ENCODE data around the gene ZNF19.

Gene ZNF19

GRCh38 chr16:71449020-71449419 is 40.1 kb downstream of the ZNF19 start:
- ATAC-seq (ENCODE audit: low read depth) (no peak), DNase-seq (ENCODE audit: low spot score) (no peak)
- TF ChIP-seq, protein P1, sequence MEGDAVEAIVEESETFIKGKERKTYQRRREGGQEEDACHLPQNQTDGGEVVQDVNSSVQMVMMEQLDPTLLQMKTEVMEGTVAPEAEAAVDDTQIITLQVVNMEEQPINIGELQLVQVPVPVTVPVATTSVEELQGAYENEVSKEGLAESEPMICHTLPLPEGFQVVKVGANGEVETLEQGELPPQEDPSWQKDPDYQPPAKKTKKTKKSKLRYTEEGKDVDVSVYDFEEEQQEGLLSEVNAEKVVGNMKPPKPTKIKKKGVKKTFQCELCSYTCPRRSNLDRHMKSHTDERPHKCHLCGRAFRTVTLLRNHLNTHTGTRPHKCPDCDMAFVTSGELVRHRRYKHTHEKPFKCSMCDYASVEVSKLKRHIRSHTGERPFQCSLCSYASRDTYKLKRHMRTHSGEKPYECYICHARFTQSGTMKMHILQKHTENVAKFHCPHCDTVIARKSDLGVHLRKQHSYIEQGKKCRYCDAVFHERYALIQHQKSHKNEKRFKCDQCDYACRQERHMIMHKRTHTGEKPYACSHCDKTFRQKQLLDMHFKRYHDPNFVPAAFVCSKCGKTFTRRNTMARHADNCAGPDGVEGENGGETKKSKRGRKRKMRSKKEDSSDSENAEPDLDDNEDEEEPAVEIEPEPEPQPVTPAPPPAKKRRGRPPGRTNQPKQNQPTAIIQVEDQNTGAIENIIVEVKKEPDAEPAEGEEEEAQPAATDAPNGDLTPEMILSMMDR (IDR thresholded peaks at IDR 0.05; ENCODE audit: poor library complexity, severe bottlenecking), result no peak
- H3K27ac ChIP-seq (ENCODE audit: poor library complexity, severe bottlenecking), result no peak overlapping the region
- peaks cover 43% of the 10 kb centered on the region for H3K9me3 ChIP-seq (ENCODE audit: severe bottlenecking)
- peaks cover 66% of the 10 kb centered on the region for H3K36me3 ChIP-seq (ENCODE audit: low read depth)
- H3K4me3 ChIP-seq (ENCODE audit: severe bottlenecking), result no peak overlapping the region
- no peaks in the 10 kb centered on the region for H3K4me1 ChIP-seq (ENCODE audit: insufficient read depth, poor library complexity, severe bottlenecking)
- H3K27me3 ChIP-seq (ENCODE audit: insufficient read depth, poor library complexity, severe bottlenecking), result no peaks in the 10 kb centered on the region

GRCh38 chr16:71448274-71448866 is 40.8 kb downstream of the ZNF19 start:
- Histone ChIP-seq H3K4me3 (ENCODE audit: severe bottlenecking) (no peak overlapping the region), H3K27ac (ENCODE audit: poor library complexity, severe bottlenecking) (no peak overlapping the region), H3K9me3 (ENCODE audit: severe bottlenecking) (peaks cover 43% of the 10 kb centered on the region), H3K36me3 (ENCODE audit: low read depth) (peaks cover 60% of the 10 kb centered on the region), H3K4me1 (ENCODE audit: insufficient read depth, poor library complexity, severe bottlenecking) (no peaks in the 10 kb centered on the region), H3K27me3 (ENCODE audit: insufficient read depth, poor library complexity, severe bottlenecking) (no peaks in the 10 kb centered on the region)
- TF ChIP-seq, protein P1 (IDR thresholded peaks at IDR 0.05; ENCODE audit: poor library complexity, severe bottlenecking), result no peak
- no peak for DNase-seq (ENCODE audit: low spot score)
- ATAC-seq (ENCODE audit: low read depth), result no peak

- peaks cover 29% of the 10 kb centered on the region for H3K9me3 ChIP-seq (ENCODE audit: severe bottlenecking)
These were observed 45.4 kb downstream of the ZNF19 start for GRCh38 chr16:71443714-71444113.

DNA sequence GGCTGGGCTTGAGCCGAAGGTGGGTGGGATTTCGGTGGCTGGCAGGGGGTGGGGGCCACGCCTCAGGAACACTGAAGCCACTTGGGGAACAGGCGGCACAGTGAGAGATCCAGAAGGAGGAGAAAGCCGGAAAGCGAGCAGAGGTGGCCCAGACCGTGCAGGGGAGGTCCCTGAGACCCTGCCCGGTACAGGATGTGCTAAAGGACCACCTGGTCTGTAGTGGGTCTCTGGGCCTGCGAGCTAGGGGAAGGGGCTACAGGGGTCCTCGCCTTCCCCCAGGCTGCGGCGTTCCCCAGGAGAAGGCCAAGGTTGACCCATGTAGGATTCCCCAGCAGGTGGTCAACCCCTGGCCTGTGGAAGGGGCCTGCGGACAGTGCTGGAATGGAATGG is 47.1 kb downstream of the ZNF19 start, which contains the start of gene TLE7:
Gene TLE7 (minus strand): TSS at position 4 of the 390 bp plus-strand sequence. CDS start 8,730 bp downstream, outside the sequence.
- H3K4me3 ChIP-seq (ENCODE audit: severe bottlenecking), result no peak within 1 kb of the TSS
- no peaks in the 10 kb centered on the region for H3K27me3 ChIP-seq (ENCODE audit: insufficient read depth, poor library complexity, severe bottlenecking)
- H3K9me3 ChIP-seq (ENCODE audit: severe bottlenecking), result peaks cover 14% of the 10 kb centered on the region
- no peak within 1 kb of the TSS for H3K27ac ChIP-seq (ENCODE audit: poor library complexity, severe bottlenecking)
- TF ChIP-seq, protein P1 (IDR thresholded peaks at IDR 0.05; ENCODE audit: poor library complexity, severe bottlenecking), result no peak
- no peaks in the 10 kb centered on the region for H3K36me3 ChIP-seq (ENCODE audit: low read depth)
- no peaks in the 10 kb centered on the region for H3K4me1 ChIP-seq (ENCODE audit: insufficient read depth, poor library complexity, severe bottlenecking)
- ATAC-seq (ENCODE audit: low read depth), result no peak
- no peak for DNase-seq (ENCODE audit: low spot score)

More at GRCh38 chr16:71443714-71444113, 45.4 kb downstream of the ZNF19 start:
- H3K36me3 ChIP-seq (ENCODE audit: low read depth), result peaks cover 13% of the 10 kb centered on the region
- no peak for DNase-seq (ENCODE audit: low spot score)
- H3K4me1 ChIP-seq (ENCODE audit: insufficient read depth, poor library complexity, severe bottlenecking), result no peaks in the 10 kb centered on the region
- no peak overlapping the region for H3K4me3 ChIP-seq (ENCODE audit: severe bottlenecking)
- TF ChIP-seq, protein P1 (IDR thresholded peaks at IDR 0.05; ENCODE audit: poor library complexity, severe bottlenecking), result no peak
- H3K27me3 ChIP-seq (ENCODE audit: insufficient read depth, poor library complexity, severe bottlenecking), result no peaks in the 10 kb centered on the region
- H3K27ac ChIP-seq (ENCODE audit: poor library complexity, severe bottlenecking), result no peak overlapping the region
- ATAC-seq (ENCODE audit: low read depth), result no peak

DNA sequence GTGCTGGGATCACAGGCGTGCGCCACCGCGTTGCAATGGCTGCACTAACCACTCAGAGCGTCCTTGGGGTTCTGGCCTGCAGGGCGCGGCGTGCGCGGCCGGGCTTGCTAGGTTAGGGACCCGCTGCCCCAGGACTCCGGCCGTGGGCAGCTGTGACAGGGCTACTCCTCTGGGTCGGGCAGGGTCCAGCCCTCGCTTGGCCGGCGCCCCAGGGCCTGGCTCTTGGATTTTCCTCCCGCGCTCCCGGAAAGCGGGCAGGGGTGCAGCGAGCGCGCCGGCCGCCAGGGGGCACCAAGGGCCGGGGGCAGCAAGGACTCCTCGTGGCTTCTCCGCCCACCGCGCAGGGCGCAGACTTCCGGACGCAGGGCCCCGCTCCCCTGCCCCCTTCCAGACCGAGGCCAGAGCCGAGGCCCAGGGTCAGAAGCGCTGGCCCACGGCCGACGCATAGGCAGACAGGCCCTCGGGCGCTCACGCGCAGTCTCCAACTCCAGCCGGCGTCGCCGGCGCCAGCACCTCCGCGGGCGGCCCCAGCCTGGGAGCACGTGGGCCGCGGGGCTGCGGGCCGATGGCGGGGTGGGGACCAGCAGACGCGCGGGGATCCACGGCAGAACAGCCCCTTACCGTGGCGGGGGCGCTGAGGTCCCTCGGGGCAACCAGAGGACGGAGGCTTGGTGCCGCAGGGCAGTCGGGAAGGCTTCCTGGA is 47.6 kb downstream of the ZNF19 start:
- peaks cover 8% of the 10 kb centered on the region for H3K9me3 ChIP-seq (ENCODE audit: severe bottlenecking)
- no peak for ATAC-seq (ENCODE audit: low read depth)
- no peaks in the 10 kb centered on the region for H3K4me1 ChIP-seq (ENCODE audit: insufficient read depth, poor library complexity, severe bottlenecking)
- no peak overlapping the region for H3K4me3 ChIP-seq (ENCODE audit: severe bottlenecking)
- no peaks in the 10 kb centered on the region for H3K36me3 ChIP-seq (ENCODE audit: low read depth)
- TF ChIP-seq, protein P1 (IDR thresholded peaks at IDR 0.05; ENCODE audit: poor library complexity, severe bottlenecking), result no peak
- H3K27ac ChIP-seq (ENCODE audit: poor library complexity, severe bottlenecking), result no peak overlapping the region
- DNase-seq (ENCODE audit: low spot score), result no peak
- no peaks in the 10 kb centered on the region for H3K27me3 ChIP-seq (ENCODE audit: insufficient read depth, poor library complexity, severe bottlenecking)

Data from RWPE2 (cell line).